Esophagus muscularis mucosa (tissue), 4 donors: ENCODE data around the gene C1QTNF7.

ENCODE experiments used
- EP300 ChIP-seq: sonication (generic); formaldehyde crosslinking; IDR thresholded peaks from one replicate; pipeline ENCODE4 v1.6.1; 2017; ENCODE audit warnings: antibody characterized with exemption
- POLR2A ChIP-seq: fragments of 450-650 bp; IDR thresholded peaks from one replicate; pipeline ENCODE4 v1.6.1; 2017; ENCODE audit warnings: antibody characterized with exemption, moderate library complexity, mild to moderate bottlenecking, low read depth
- TF ChIP-seq, protein P1 (sequence below), 3 experiments: fragments of 200-600 bp in 2 of 3; fragments of 450-650 bp in 1 of 3; sonication (generic) in 2 of 3; IDR thresholded peaks; one replicate each; pipeline ENCODE4 v1.5.1; 2017 to 2019; ENCODE audit warnings: antibody characterized with exemption in 3 of 3, mild to moderate bottlenecking in 2 of 3, moderate library complexity in 1 of 3

- TF ChIP-seq POLR2A (no peak), EP300 (no peak)
- TF ChIP-seq, protein P1, sequence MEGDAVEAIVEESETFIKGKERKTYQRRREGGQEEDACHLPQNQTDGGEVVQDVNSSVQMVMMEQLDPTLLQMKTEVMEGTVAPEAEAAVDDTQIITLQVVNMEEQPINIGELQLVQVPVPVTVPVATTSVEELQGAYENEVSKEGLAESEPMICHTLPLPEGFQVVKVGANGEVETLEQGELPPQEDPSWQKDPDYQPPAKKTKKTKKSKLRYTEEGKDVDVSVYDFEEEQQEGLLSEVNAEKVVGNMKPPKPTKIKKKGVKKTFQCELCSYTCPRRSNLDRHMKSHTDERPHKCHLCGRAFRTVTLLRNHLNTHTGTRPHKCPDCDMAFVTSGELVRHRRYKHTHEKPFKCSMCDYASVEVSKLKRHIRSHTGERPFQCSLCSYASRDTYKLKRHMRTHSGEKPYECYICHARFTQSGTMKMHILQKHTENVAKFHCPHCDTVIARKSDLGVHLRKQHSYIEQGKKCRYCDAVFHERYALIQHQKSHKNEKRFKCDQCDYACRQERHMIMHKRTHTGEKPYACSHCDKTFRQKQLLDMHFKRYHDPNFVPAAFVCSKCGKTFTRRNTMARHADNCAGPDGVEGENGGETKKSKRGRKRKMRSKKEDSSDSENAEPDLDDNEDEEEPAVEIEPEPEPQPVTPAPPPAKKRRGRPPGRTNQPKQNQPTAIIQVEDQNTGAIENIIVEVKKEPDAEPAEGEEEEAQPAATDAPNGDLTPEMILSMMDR (IDR thresholded peaks at IDR 0.05), result no peak
Observed at GRCh38 chr4:15412461-15412860, 15.4 kb upstream of the C1QTNF7 start.
